Activated naive CD4-positive, alpha-beta T cell treated with anti-CD3 and anti-CD28 coated beads, Interleukin-2, amount 50 U/mL, for 24 hours (primary cell): Measurements from ENCODE around the gene KIAA0319L.
A peak's percentile ranks its signal among the peaks of the same experiment; 100 is the strongest.

Source experiments
- H3K27ac Mint-ChIP-seq: one replicate; pipeline ENCODE4 v1.8.0; 2021; ENCODE audit warnings: mild to moderate bottlenecking, mixed read lengths
- H3K27me3 Mint-ChIP-seq: one replicate; pipeline ENCODE4 v1.8.0; 2021; ENCODE audit warnings: mixed read lengths
- H3K36me3 Mint-ChIP-seq: one replicate; pipeline ENCODE4 v1.8.0; 2021; ENCODE audit warnings: mixed read lengths
- H3K4me1 Mint-ChIP-seq: one replicate; pipeline ENCODE4 v1.8.0; 2021; ENCODE audit warnings: mixed read lengths
- H3K4me3 Mint-ChIP-seq: one replicate; pipeline ENCODE4 v1.8.0; 2021; ENCODE audit warnings: mild to moderate bottlenecking, mixed read lengths
- H3K9me3 Mint-ChIP-seq: one replicate; pipeline ENCODE4 v1.8.0; 2021; ENCODE audit warnings: mixed read lengths

Gene KIAA0319L

DNA sequence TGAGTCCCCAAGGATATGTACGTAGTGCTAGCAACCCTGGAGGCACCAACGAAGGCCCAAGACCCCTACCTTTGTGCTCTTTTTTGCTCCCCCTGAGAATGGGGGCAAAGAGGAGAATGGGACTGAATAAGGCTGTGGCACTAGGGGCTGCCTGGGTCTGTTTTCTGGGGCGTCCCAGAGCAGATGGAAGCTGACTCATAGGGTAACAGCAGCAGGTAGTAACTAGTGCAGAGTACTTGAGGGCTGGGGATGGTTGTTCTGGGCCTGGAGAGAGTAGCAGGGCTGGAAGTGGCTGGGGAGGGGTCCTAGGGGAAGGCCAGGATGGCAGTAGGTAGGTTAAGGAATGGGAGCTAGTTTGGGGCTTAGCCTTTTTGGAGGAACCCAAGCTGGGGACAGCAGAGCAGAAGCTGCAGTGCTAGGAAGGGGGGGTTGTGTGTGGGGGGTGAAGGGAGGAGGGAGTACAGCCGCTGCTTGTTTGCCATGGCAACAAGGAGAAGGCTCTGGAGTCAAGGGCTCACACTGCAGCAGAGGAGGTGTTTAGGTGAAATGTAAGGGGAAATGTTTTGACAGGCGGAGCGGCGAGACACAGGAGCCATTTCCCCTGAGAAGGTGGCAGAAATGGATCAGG, 2.2 kb upstream of the KIAA0319L start:
- Mint-ChIP-seq H3K9me3 (no peaks in the 10 kb centered on the region), H3K4me1 (peaks cover 61% of the 10 kb centered on the region), H3K27me3 (no peaks in the 10 kb centered on the region), H3K27ac (peak overlapping the region; percentile 89), H3K36me3 (peaks cover 2% of the 10 kb centered on the region), H3K4me3 (peak overlapping the region; percentile 59)

DNA sequence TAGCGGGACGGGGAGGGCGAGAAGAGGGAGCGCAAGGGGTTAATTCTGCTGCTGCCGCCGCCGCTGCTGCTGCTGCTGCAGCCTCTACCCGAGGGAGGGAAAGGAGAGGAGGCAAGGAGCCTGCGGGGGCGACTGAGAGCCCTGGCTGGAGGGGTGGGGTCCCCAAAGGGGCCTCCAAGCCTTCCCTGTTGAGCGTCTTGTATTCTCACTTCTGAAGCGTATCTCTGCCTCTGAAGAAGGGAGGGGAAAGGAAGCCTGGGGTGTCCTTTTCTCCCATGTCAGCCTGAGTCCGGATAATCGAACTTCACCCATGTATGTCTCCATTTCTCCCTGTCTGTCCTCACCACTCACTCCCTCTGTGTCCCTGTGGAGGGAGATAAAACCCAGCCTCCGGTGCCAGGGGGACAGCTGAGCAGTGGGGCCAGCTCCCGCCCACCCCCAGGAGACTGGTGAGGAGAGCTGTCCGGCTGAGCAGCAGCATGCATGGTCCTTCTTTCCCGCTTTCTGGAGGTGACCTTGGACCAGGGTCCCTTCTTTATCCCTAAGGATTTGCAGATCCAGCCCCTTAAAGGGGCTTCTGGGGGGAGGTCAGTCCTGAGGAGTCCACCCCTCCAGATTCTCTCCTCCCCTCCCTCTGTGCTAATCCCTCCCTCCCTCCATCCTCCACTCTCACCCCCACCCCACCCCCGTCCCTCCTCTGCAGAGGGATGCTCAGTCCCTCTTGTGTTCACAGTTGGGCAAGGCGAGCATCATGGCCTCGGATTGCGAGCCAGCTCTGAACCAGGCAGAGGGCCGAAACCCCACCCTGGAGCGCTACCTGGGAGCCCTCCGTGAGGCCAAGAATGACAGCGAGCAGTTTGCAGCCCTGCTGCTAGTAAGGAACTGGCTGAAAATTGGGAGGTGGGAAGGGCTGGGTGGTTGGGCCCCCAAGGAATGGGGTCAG, 1.4 kb upstream of the KIAA0319L start:
- Mint-ChIP-seq H3K27ac (peak overlapping the region; percentile 96), H3K4me1 (peaks cover 61% of the 10 kb centered on the region), H3K36me3 (peaks cover 2% of the 10 kb centered on the region), H3K4me3 (peak overlapping the region; percentile 94), H3K27me3 (no peaks in the 10 kb centered on the region), H3K9me3 (no peaks in the 10 kb centered on the region)

DNA sequence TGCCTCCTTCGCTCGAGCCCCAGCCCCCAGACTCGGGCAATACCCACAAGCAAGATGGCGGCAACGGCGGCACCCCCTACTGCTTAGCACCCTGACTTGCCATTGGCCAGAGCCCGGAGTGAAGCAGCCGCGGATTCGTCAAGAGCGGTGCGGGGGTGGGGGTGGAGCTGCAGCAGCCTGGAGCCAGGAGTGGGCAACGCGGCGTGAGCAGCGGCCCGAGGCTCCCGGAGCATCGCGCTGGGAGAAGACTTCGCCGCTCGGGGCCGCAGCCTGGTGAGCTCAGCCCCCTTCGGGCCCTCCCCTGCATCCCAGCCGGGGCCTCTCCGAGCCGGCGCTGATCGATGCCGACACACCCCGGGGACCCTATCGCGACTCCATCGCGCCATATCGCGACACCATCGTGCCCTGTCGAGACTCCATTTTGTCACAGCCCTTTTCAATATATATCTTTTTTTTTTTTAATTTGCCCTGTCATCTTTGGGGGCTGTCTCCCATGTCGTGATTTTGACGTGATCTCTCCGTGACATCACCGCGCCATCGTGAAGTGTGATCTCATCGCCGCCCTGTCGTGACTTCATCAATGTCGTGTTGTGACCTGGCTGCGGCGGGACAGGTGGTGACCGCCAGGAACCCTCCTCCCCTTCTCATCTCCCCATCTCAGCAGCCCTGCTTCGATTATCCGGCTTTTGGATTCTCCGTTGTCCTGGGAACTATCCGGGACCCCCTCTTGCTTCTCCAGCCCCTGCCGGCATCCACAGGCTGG, 589 bp upstream of the KIAA0319L start, which contains the start of gene NCDN:
Gene NCDN, plus strand, starts transcription at position 189 of the 763 bp plus-strand sequence. Its CDS starts 392 bp downstream, at position 581.
- Mint-ChIP-seq H3K36me3 (peaks cover 6% of the 10 kb centered on the region), H3K27me3 (no peaks in the 10 kb centered on the region), H3K27ac (peak within 1 kb of the TSS; percentile 96), H3K4me1 (peaks cover 64% of the 10 kb centered on the region), H3K9me3 (no peaks in the 10 kb centered on the region), H3K4me3 (peak within 1 kb of the TSS; percentile 94)

DNA sequence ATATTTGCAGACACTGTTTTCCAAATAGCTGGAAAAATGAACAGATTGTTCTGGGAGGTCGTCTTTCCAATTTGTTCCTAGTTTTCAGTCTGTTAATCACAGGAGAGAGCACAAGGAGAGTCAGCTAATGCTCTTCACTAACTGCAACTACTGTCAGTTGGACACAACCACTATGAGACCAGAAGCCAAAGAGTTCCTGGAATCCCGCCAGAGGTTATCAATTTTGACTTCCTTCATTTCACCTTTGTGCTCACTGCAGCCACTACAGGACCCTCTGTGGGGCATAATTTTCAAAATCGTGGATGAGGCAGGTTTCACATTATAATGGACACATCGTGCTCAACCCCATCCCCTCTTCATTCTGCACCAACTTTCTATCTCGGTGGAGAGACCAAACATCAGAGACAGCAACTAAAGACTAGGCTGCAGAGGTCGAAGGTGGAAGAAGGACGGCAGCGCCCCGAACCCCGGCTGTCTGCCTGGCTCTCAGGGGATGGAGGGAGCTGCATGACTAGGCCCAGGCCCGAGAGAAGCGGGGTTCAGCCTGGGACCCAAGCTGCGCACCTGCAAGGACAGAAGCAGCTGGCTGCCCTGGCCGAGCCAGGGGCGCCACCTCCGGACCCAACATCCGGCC, 602 bp downstream of the KIAA0319L start:
- no peaks in the 10 kb centered on the region for H3K27me3 Mint-ChIP-seq
- H3K36me3 Mint-ChIP-seq, result peaks cover 8% of the 10 kb centered on the region
- H3K27ac Mint-ChIP-seq, result peak overlapping the region; percentile 91
- H3K4me1 Mint-ChIP-seq, result peaks cover 66% of the 10 kb centered on the region
- H3K9me3 Mint-ChIP-seq, result no peaks in the 10 kb centered on the region
- peak overlapping the region; percentile 94 for H3K4me3 Mint-ChIP-seq

DNA sequence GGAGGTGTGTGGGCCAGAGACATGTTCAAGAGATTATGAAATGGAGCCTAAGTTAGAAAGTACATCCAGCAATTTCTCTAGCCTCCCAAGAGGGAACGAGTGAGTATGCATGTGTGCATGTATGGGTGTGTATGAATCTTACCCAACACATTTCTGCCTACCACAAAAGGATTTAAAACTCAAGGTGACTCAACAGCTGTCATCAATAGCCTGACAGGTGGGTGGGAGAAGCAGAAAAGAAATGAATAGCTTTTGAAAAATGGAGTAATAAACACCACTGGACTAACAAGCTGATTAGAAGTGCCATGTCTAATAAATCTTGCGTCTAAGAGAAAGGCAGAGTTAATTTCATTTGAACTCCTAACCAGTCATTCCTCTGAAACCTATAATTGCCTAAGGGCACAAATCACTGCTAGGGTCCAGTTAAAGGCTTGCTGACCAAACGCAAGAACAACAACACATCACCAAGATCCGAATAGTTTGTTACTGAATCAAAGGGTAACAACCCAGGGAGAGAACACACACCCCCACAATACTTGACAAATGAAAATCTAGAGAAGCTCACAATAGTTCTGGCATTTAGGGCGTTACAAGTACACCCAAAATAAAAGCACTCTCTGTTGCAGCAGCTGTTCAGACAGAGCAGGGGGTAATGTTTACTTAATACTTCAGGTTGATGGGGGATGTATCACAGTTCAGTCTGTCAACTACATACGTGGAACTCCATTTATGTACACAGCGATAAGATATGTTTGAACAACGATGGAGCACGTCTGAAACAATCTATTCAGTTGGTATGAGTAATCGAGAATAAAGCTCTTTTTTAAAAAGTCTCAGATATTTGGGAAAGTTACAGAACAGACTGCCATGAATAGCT, 1.4 kb downstream of the KIAA0319L start:
- Mint-ChIP-seq H3K36me3 (peaks cover 8% of the 10 kb centered on the region), H3K27me3 (no peaks in the 10 kb centered on the region), H3K27ac (peak overlapping the region; percentile 91), H3K4me1 (peaks cover 59% of the 10 kb centered on the region), H3K9me3 (no peaks in the 10 kb centered on the region), H3K4me3 (peak overlapping the region; percentile 94)

DNA sequence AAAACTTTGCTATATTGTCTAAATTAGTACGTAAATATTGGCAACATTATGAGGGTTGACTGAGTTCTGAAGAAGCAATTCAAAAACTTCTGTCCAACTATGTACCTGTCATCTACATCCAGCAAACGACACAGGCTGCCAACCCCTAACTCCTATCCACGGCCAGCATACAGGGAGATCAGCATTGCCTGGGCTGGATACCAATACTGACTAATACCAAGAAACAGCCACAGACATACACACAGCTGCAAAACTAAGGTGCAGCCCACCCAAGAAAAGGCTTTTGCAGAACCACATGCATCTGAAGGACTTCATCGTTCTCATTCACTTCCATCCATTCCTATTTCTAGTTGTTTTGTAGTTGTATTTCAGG, 2.0 kb downstream of the KIAA0319L start:
- Mint-ChIP-seq H3K27ac (no peak overlapping the region), H3K4me1 (peaks cover 59% of the 10 kb centered on the region), H3K36me3 (peaks cover 8% of the 10 kb centered on the region), H3K9me3 (no peaks in the 10 kb centered on the region), H3K27me3 (no peaks in the 10 kb centered on the region), H3K4me3 (peak overlapping the region; percentile 94)

DNA sequence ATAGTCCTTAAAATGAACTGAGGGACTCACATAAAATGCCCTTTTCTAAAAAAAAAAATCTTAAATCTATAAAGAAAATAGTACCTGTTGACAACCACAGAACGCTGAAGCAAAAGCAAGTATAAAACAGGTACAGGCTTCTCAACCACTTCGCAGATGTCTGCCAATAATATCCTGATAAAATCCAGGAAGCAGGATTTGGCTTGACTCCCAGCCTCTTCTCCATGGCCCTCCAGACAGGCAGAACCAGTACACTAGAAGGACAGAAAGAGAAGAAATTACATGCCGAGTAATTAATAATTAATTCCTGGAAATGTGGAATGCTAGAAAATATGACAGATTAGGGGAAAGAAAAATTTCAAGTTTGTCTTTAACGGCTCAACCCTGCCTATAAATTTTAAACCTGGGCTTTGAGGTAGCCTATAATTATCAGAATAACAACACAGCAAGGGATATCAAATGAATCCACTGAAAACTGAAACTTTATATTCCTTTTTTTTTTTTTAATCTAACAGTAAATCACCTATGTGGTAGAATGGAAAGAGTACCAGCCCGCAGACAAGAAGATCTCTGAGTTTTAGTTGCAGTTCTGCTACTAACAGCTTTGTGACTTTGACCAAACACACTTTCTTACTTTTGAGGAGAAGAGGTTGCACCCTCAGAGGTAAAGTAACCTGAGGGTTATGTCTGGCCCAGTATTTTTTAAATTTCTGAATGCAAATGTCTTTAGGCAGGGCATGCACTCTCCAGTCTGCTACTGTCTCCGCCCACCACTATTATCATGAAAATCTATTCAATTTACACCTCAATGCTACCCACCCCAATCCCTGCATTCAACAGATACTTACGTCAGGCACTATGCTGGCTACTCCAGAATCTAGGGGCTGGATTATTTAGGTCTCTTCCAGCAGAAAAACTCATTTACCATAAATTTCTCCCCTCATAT, 2.7 kb downstream of the KIAA0319L start:
- H3K4me3 Mint-ChIP-seq, result no peak overlapping the region

DNA sequence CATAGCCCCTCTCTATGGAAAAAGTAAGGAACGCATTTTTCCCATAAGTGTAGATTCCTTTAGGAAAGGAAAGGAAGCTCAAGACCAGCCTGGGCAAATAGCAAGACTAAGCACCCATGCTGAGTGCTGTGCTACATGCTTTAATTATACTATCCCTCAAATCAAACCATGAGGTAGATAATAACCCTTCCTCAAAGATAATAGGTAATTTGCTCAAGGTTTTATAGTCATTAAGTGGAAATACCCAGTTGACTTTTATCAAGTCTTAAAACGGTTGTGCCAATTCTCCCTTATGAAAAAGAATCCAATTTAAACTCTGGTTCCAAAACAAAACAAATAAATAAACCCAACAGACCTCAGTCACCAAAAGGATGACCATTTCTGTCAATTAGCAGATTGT, 3.4 kb downstream of the KIAA0319L start:
- no peak overlapping the region for H3K4me3 Mint-ChIP-seq
- H3K27ac Mint-ChIP-seq, result no peak overlapping the region
- H3K36me3 Mint-ChIP-seq, result peaks cover 8% of the 10 kb centered on the region

More for the DNA sequence above, 2.7 kb downstream of the KIAA0319L start:
- Mint-ChIP-seq H3K27ac (no peak overlapping the region), H3K36me3 (peaks cover 8% of the 10 kb centered on the region), H3K9me3 (no peaks in the 10 kb centered on the region), H3K4me1 (peaks cover 58% of the 10 kb centered on the region), H3K27me3 (no peaks in the 10 kb centered on the region)

DNA sequence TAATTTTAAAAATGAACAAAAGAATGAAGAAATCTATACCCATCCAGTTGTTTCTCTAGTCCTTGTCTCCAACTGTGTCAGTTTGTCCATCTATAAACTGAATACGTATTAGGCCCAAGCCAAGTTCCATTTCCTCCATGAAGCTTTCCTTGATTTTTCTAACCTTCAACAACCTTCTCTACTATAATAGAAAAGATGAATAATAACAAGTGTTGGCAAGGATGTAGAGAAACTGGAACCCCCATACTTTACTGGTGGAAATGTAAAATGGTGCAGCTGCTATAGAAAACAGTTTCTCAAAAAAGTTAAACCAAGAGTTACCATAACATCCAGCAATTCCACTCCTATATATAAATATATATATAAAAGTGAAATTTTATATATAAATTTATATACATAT, 10.6 kb downstream of the KIAA0319L start:
- Mint-ChIP-seq H3K9me3 (no peaks in the 10 kb centered on the region), H3K27me3 (no peaks in the 10 kb centered on the region), H3K27ac (no peak overlapping the region), H3K4me1 (peaks cover 70% of the 10 kb centered on the region), H3K4me3 (no peak overlapping the region), H3K36me3 (peaks cover 15% of the 10 kb centered on the region)

More for the DNA sequence above, 3.4 kb downstream of the KIAA0319L start:
- Mint-ChIP-seq H3K9me3 (no peaks in the 10 kb centered on the region), H3K4me1 (peaks cover 58% of the 10 kb centered on the region), H3K27me3 (no peaks in the 10 kb centered on the region)

DNA sequence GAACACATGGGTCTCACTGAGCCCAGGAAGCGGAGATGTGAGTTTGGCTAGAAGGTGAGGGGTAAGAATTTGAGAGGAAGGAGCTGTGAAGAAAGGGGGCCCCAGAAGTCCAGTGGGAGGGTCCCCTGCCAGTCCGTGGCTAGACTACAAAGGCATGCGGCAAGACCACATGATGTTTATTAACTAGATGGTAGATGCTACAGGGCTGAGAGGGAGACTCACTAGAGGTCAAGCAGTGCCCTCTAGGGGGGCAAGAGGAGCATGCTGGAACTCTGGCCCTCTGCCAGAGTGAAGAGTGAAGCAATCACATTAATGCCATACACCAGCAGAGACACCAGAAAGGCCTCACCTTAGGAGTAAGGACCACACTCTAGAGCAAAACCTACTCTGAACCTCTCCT, 12.2 kb downstream of the KIAA0319L start:
- H3K9me3 Mint-ChIP-seq, result no peaks in the 10 kb centered on the region
- peaks cover 82% of the 10 kb centered on the region for H3K4me1 Mint-ChIP-seq
- peaks cover 14% of the 10 kb centered on the region for H3K36me3 Mint-ChIP-seq
- H3K4me3 Mint-ChIP-seq, result peak overlapping the region; percentile 11
- H3K27ac Mint-ChIP-seq, result peak overlapping the region; percentile 86
- no peaks in the 10 kb centered on the region for H3K27me3 Mint-ChIP-seq

DNA sequence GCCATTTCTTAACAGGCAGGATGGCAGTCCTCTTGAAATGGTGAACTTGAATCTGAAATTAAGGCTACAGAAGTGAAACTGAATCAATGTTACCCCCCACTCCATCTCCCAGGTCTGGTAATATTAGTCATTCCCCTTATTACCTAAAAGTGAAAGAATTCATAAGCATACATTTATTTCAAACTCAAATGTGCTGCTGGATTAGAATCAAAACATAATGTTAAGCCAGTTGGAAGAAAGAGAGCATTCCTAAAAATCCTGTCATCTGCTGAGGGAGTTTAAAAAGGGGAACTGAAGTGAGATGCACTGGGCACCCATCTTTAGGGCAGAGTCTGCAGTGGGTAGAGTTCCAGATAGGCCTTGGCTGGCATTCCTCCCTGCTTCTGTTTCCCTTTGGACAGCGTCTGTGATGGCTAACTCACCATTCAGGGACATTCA, 17.4 kb downstream of the KIAA0319L start:
- Mint-ChIP-seq H3K36me3 (peaks cover 6% of the 10 kb centered on the region), H3K27ac (peak overlapping the region; percentile 92), H3K4me1 (peaks cover 92% of the 10 kb centered on the region), H3K4me3 (peak overlapping the region; percentile 75), H3K9me3 (no peaks in the 10 kb centered on the region), H3K27me3 (no peaks in the 10 kb centered on the region)

DNA sequence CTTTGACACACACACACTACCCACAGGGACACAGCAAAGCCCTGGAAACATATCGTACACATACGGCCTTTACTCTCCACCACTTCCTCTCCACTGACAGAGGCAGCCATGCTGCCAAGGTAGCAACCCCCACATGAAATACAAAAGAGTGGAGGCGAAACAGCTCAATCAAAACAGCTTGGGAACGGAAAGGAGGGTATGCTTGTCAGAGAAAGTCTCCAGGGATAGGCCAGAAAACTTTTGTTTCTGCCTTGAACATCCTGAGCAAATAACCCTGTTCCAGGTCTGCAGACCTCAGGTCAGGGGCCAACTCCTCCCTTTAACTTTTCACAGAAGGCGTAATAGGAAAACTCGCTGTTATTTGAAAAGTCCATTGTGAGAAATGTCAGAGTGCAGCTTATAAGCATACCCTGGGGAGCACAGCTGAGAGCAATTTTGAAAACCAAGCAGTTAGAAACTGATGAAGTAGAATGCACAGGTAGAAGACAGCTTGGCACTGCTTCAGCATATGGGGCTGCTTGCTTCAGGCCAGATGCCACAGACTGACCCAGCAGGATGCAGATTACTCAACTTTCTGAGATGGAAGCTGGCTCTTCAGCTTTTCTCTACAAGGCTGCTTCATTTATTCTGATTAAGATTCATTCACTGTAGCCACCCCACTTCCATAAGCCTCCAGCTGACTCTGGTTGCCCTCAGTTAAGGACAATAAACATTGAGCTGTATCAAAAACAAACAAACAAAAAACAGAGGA, 18.0 kb downstream of the KIAA0319L start:
- Mint-ChIP-seq H3K27ac (peak overlapping the region; percentile 92), H3K27me3 (no peaks in the 10 kb centered on the region), H3K36me3 (peaks cover 6% of the 10 kb centered on the region), H3K4me1 (peaks cover 89% of the 10 kb centered on the region), H3K9me3 (no peaks in the 10 kb centered on the region), H3K4me3 (peak overlapping the region; percentile 75)

DNA sequence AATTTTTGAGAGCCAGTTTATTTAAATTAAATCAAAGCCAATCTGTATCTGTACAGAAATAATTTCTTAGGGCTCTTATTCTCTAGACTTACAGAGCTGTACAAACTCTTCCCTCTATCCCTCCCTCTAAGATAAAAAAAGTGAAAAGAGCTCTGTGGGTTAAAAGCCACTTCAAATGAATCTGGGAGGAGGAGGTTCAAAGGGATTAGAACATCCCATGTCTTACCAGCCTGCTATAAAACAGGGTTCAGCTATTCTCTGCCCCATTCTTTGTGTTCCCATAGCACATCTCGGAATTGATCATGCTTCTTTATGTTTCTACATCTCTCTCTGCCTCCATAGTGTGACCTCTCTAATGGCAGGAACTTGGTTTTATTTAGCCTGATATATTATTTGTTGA, 19.4 kb downstream of the KIAA0319L start:
- H3K4me1 Mint-ChIP-seq, result peaks cover 86% of the 10 kb centered on the region
- H3K4me3 Mint-ChIP-seq, result peak overlapping the region; percentile 57
- H3K36me3 Mint-ChIP-seq, result peaks cover 3% of the 10 kb centered on the region
- peak overlapping the region; percentile 35 for H3K27ac Mint-ChIP-seq
- no peaks in the 10 kb centered on the region for H3K27me3 Mint-ChIP-seq
- H3K9me3 Mint-ChIP-seq, result no peaks in the 10 kb centered on the region
